HEK293 (cell line): Measurements from ENCODE around the gene GHRHR.

Experiments used
- CTCF ChIA-PET: fragments of 350-600 bp; formaldehyde crosslinking; extraction: SDS; loops from one replicate; lab custom pipeline; 2021; ENCODE audit warnings: antibody characterized with exemption; lab: Yijun Ruan, JAX
- POLR2A ChIA-PET: fragments of 300-600 bp; formaldehyde crosslinking; extraction: SDS; loops from one replicate; lab custom pipeline; 2020; ENCODE audit warnings: antibody characterized with exemption, inconsistent platforms; lab: Yijun Ruan, JAX
- H3K27ac ChIP-seq: fragments of 200-500 bp; sonication (Bioruptor generic); 2 replicates; pipeline ENCODE4 v1.5.1; 2014; ENCODE audit warnings: low read depth, low read length, control low read depth, inconsistent platforms; ENCODE audit errors: extremely low read depth
- H3K36me3 ChIP-seq, 2 experiments: fragments of 200-500 bp in 1 of 2; sonication (Bioruptor generic) in 1 of 2; 1 replicate in 1 of 2; 2 replicates in 1 of 2; pipeline ENCODE4 v1.5.1; 2014 to 2017; ENCODE audit warnings: inconsistent platforms in 2 of 2, low read length in 2 of 2; ENCODE audit not compliant: control insufficient read depth in 2 of 2, insufficient read depth in 1 of 2
- H3K4me1 ChIP-seq: fragments of 200-500 bp; sonication (Bioruptor generic); 2 replicates; pipeline ENCODE4 v1.5.1; 2014; ENCODE audit warnings: mild to moderate bottlenecking, low read length, inconsistent platforms; ENCODE audit not compliant: control insufficient read depth, insufficient read depth
- H3K4me3 ChIP-seq: 2 replicates; pipeline ENCODE4 v1.5.1; 2011; ENCODE audit warnings: low read depth, mild to moderate bottlenecking, control low read depth, low read length, moderate library complexity
- H3K9me3 ChIP-seq: fragments of 200-500 bp; sonication (Bioruptor generic); 2 replicates; pipeline ENCODE4 v1.5.1; 2014; ENCODE audit warnings: low read depth, low read length, inconsistent platforms; ENCODE audit not compliant: control insufficient read depth, insufficient read depth
- IKZF3 ChIP-seq: fragments of 450-650 bp; IDR thresholded peaks from 2 replicates; pipeline ENCODE4 v1.5.0; 2018; ENCODE audit warnings: missing biosample characterization, mild to moderate bottlenecking, missing genetic modification characterization, moderate library complexity
- MYNN ChIP-seq: fragments of 450-650 bp; formaldehyde crosslinking; IDR thresholded peaks from 2 replicates; pipeline ENCODE4 v1.5.1; 2016; ENCODE audit warnings: missing biosample characterization, missing genetic modification characterization, borderline replicate concordance
- OVOL3 ChIP-seq: fragments of 450-650 bp; formaldehyde crosslinking; IDR thresholded peaks from 2 replicates; pipeline ENCODE4 v1.5.1; 2016; ENCODE audit warnings: missing biosample characterization, missing genetic modification characterization
- SCRT2 ChIP-seq: fragments of 450-650 bp; formaldehyde crosslinking; IDR thresholded peaks from 2 replicates; pipeline ENCODE4 v1.5.1; 2016; ENCODE audit warnings: missing biosample characterization, missing genetic modification characterization
- TCF7L2 ChIP-seq: IDR thresholded peaks from 2 replicates; pipeline ENCODE4 v1.6.1; 2011; ENCODE audit warnings: low read depth, mild to moderate bottlenecking, inconsistent platforms, low read length, moderate library complexity, borderline replicate concordance
- TSHZ1 ChIP-seq: fragments of 450-650 bp; formaldehyde crosslinking; IDR thresholded peaks from 2 replicates; pipeline ENCODE4 v1.5.1; 2016; ENCODE audit warnings: missing biosample characterization, missing genetic modification characterization, borderline replicate concordance
- ZBTB17 ChIP-seq: fragments of 450-650 bp; formaldehyde crosslinking; IDR thresholded peaks from 2 replicates; pipeline ENCODE4 v1.5.1; 2016; ENCODE audit warnings: missing biosample characterization, missing genetic modification characterization
- ZBTB48 ChIP-seq: fragments of 450-650 bp; formaldehyde crosslinking; IDR thresholded peaks from 2 replicates; pipeline ENCODE4 v1.5.1; 2016; ENCODE audit warnings: missing biosample characterization, missing genetic modification characterization
- ZBTB49 ChIP-seq: fragments of 450-650 bp; formaldehyde crosslinking; IDR thresholded peaks from 2 replicates; pipeline ENCODE4 v1.5.1; 2016; ENCODE audit warnings: missing biosample characterization, missing genetic modification characterization, low read depth
- ZNF140 ChIP-seq: fragments of 450-650 bp; formaldehyde crosslinking; IDR thresholded peaks from 2 replicates; pipeline ENCODE4 v1.5.1; 2016; ENCODE audit warnings: missing biosample characterization, missing genetic modification characterization
- ZNF248 ChIP-seq: fragments of 450-650 bp; formaldehyde crosslinking; IDR thresholded peaks from 2 replicates; pipeline ENCODE4 v1.5.1; 2017; ENCODE audit warnings: missing biosample characterization, missing genetic modification characterization
- ZNF274 ChIP-seq, 2 experiments: fragments of 200-500 bp in 1 of 2; fragments of 450-650 bp in 1 of 2; sonication (Bioruptor generic) in 1 of 2; formaldehyde crosslinking in 1 of 2; IDR thresholded peaks; 2 replicates each; pipeline versions ENCODE4 v1.5.1 to v1.6.1; 2014 to 2016; ENCODE audit warnings: borderline replicate concordance in 1 of 2, inconsistent platforms in 1 of 2, low read length in 1 of 2, missing biosample characterization in 1 of 2, missing genetic modification characterization in 1 of 2
- ZNF350 ChIP-seq: fragments of 450-650 bp; formaldehyde crosslinking; IDR thresholded peaks from 2 replicates; pipeline ENCODE4 v1.5.0; 2017; ENCODE audit warnings: missing biosample characterization, mild to moderate bottlenecking, missing genetic modification characterization
- ZNF548 ChIP-seq: fragments of 450-650 bp; formaldehyde crosslinking; IDR thresholded peaks from 2 replicates; pipeline ENCODE4 v1.5.1; 2016; ENCODE audit warnings: missing biosample characterization, missing genetic modification characterization
- ZNF560 ChIP-seq: fragments of 450-650 bp; formaldehyde crosslinking; IDR thresholded peaks from 2 replicates; pipeline ENCODE4 v1.5.1; 2017; ENCODE audit warnings: missing biosample characterization, missing genetic modification characterization, borderline replicate concordance
- ZNF664 ChIP-seq: fragments of 450-650 bp; formaldehyde crosslinking; IDR thresholded peaks from 2 replicates; pipeline ENCODE4 v1.5.1; 2016; ENCODE audit warnings: missing biosample characterization, missing genetic modification characterization
- TF ChIP-seq, protein P1 (sequence below): fragments of 450-650 bp; formaldehyde crosslinking; IDR thresholded peaks from 2 replicates; pipeline ENCODE4 v1.5.1; 2016; ENCODE audit warnings: missing biosample characterization, missing genetic modification characterization

The GHRHR gene

GRCh38 chr7:30983914-30984247 is 20.1 kb downstream of the GHRHR start (continued):
- TF ChIP-seq ZNF350 (tag by site-specific recombination) (no peak), TCF7L2 (no peak), MYNN (tag by site-specific recombination) (no peak), OVOL3 (tag by site-specific recombination) (no peak)
- TF ChIP-seq, all 188 proteins: peak for 0

GRCh38 chr7:30984359-30985107 is 20.8 kb downstream of the GHRHR start:
- H3K4me3 ChIP-seq: no peak overlapping the region

DNA sequence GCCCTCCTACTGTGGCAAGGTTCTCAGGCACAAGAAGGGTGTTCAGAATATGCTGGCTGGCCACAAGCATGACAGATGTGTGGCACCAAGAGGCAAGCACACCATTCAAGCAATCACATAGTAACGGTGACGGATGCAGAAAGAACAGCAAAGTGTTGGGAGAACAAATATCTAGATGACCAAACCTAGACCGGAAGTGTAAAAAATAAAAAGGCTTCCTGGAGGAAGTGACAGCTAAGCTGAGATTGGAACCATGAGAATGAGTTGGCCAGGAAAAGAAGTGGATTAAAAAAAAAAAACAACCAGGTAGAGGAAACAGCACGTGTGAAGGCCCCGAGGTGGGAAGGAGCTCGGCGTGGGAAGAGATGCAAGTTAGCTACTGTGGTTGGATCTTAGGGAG is 22.0 kb downstream of the GHRHR start:
- Histone ChIP-seq H3K9me3 (no peaks in the 10 kb centered on the region), H3K27ac (no peak overlapping the region), H3K4me1 (no peaks in the 10 kb centered on the region)
- CTCF ChIA-PET: interaction anchor here (0.7 to 7.0 kb wide), 6 partner anchors 11 to 184 kb away, joined by 3 to 373 read pairs (median 3); no protein-coding TSS in a partner anchor
- TF ChIP-seq IKZF3 (tag by site-specific recombination): no peak
- TF ChIP-seq SCRT2 (tag by site-specific recombination): no peak
- TF ChIP-seq, protein P1, sequence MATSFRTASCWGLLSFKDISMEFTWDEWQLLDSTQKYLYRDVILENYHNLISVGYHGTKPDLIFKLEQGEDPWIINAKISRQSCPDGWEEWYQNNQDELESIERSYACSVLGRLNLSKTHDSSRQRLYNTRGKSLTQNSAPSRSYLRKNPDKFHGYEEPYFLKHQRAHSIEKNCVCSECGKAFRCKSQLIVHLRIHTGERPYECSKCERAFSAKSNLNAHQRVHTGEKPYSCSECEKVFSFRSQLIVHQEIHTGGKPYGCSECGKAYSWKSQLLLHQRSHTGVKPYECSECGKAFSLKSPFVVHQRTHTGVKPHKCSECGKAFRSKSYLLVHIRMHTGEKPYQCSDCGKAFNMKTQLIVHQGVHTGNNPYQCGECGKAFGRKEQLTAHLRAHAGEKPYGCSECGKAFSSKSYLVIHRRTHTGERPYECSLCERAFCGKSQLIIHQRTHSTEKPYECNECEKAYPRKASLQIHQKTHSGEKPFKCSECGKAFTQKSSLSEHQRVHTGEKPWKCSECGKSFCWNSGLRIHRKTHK (tag by site-specific recombination): no peak
- no peak for TF ChIP-seq TSHZ1 (tag by site-specific recombination)
- no peak for TF ChIP-seq ZBTB49 (tag by site-specific recombination)
- no peak for TF ChIP-seq ZBTB17 (tag by site-specific recombination)
- no peak for TF ChIP-seq ZNF664
- no peak for TF ChIP-seq ZNF560 (tag by site-specific recombination)
- TF ChIP-seq ZNF548 (tag by site-specific recombination): no peak
- TF ChIP-seq, all 188 proteins: peak for 0
- H3K4me3 ChIP-seq: no peak overlapping the region
- no peaks in the 10 kb centered on the region for H3K36me3 ChIP-seq
- POLR2A ChIA-PET: no interaction called here

More at GRCh38 chr7:30984359-30985107, 20.8 kb downstream of the GHRHR start:
- Histone ChIP-seq H3K9me3 (no peaks in the 10 kb centered on the region), H3K36me3 (no peaks in the 10 kb centered on the region), H3K4me1 (no peaks in the 10 kb centered on the region), H3K27ac (no peak overlapping the region)
- CTCF ChIA-PET: interaction anchor here (0.6 to 7.0 kb wide), 33 partner anchors 8 to 649 kb away, joined by 3 to 373 read pairs (median 4); no protein-coding TSS in a partner anchor
- TF ChIP-seq ZBTB48 (tag by site-specific recombination) (no peak), ZNF274 (IDR thresholded peaks at IDR 0.05; ENCODE audit: low read length) (no peak), ZNF274 (tag by site-specific recombination; IDR thresholded peaks at IDR 0.05; ENCODE audit: borderline replicate concordance) (no peak), ZNF140 (tag by site-specific recombination) (no peak), ZNF248 (tag by site-specific recombination) (no peak)
- POLR2A ChIA-PET: interaction anchor here (0.7 to 1.6 kb wide), 2 partner anchors 138 to 776 kb away, joined by 6 to 16 read pairs; no protein-coding TSS in a partner anchor
